ENCODE results near the gene LPA.
"Not testable (repeated sequence)": the region's sequence is repeated elsewhere in the genome, so short reads cannot be mapped to it uniquely, and the experiment has no call there.

- TF ChIP-seq, protein P1, sequence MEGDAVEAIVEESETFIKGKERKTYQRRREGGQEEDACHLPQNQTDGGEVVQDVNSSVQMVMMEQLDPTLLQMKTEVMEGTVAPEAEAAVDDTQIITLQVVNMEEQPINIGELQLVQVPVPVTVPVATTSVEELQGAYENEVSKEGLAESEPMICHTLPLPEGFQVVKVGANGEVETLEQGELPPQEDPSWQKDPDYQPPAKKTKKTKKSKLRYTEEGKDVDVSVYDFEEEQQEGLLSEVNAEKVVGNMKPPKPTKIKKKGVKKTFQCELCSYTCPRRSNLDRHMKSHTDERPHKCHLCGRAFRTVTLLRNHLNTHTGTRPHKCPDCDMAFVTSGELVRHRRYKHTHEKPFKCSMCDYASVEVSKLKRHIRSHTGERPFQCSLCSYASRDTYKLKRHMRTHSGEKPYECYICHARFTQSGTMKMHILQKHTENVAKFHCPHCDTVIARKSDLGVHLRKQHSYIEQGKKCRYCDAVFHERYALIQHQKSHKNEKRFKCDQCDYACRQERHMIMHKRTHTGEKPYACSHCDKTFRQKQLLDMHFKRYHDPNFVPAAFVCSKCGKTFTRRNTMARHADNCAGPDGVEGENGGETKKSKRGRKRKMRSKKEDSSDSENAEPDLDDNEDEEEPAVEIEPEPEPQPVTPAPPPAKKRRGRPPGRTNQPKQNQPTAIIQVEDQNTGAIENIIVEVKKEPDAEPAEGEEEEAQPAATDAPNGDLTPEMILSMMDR (IDR thresholded peaks at IDR 0.05), result not testable (repeated sequence)
- TF ChIP-seq POLR2A (IDR thresholded peaks at IDR 0.05), result not testable (repeated sequence)
These were observed 68.8 kb downstream of the LPA start for GRCh38 chr6:160595297-160595696.
